ENCODE data around the gene ACOX2.

- TF ChIP-seq CTCF (IDR thresholded peaks at IDR 0.05; ENCODE audit: low read depth, low read length, missing input control) (no peak), TAF1 (conservative IDR thresholded peaks at IDR 0.05) (no peak), REST (IDR thresholded peaks at IDR 0.05) (no peak), MAX (IDR thresholded peaks at IDR 0.05) (no peak)
Observed at GRCh38 chr3:58494107-58494506, 42.9 kb downstream of the ACOX2 start.
